KMS-11 (cell line): ENCODE measurements around the gene CHMP3.
"Not testable (repeated sequence)": the region's sequence is repeated elsewhere in the genome, so short reads cannot be mapped to it uniquely, and the experiment has no call there.

ENCODE experiments used
- H2AFZ ChIP-seq: fragments of 200-600 bp; sonication (generic); 2 replicates; pipeline ENCODE4 v1.6.1; 2016; ENCODE audit warnings: antibody characterized with exemption, mixed run types, low read depth
- H3K27ac ChIP-seq: fragments of 200-600 bp; sonication (generic); 2 replicates; pipeline ENCODE4 v1.6.1; 2016; ENCODE audit warnings: mild to moderate bottlenecking, mixed run types
- H3K27me3 ChIP-seq: fragments of 200-600 bp; sonication (generic); 2 replicates; pipeline ENCODE4 v1.6.1; 2017; ENCODE audit warnings: mild to moderate bottlenecking, low read depth, mixed run types, moderate library complexity; ENCODE audit not compliant: insufficient read depth
- H3K36me3 ChIP-seq: fragments of 200-600 bp; sonication (generic); 2 replicates; pipeline ENCODE4 v1.6.1; 2017; ENCODE audit warnings: mild to moderate bottlenecking, mixed run types; ENCODE audit not compliant: insufficient read depth
- H3K4me1 ChIP-seq: fragments of 200-600 bp; sonication (generic); 2 replicates; pipeline ENCODE4 v1.6.1; 2016; ENCODE audit warnings: mild to moderate bottlenecking, low read depth, mixed run types; ENCODE audit not compliant: poor library complexity, severe bottlenecking
- H3K4me2 ChIP-seq: fragments of 200-600 bp; sonication (generic); 2 replicates; pipeline ENCODE4 v1.7.0; 2016; ENCODE audit warnings: mild to moderate bottlenecking, mixed run types
- H3K4me3 ChIP-seq: fragments of 200-600 bp; sonication (generic); IDR thresholded peaks from 2 replicates; pipeline ENCODE4 v1.6.1; 2017; ENCODE audit warnings: low read depth, low read length, mixed read lengths; ENCODE audit not compliant: insufficient read depth
- H3K79me2 ChIP-seq: fragments of 200-600 bp; sonication (generic); 2 replicates; pipeline ENCODE4 v1.6.1; 2016; ENCODE audit warnings: low read depth, mixed run types; ENCODE audit not compliant: insufficient read depth
- H3K9ac ChIP-seq: fragments of 200-600 bp; sonication (generic); 2 replicates; pipeline ENCODE4 v1.6.1; 2016; ENCODE audit warnings: mild to moderate bottlenecking, mixed run types
- H4K20me1 ChIP-seq: fragments of 200-600 bp; sonication (generic); 2 replicates; pipeline ENCODE4 v1.6.1; 2016; ENCODE audit warnings: mild to moderate bottlenecking, mixed run types; ENCODE audit not compliant: insufficient read depth
- CTCF ChIP-seq: fragments of 200-600 bp; sonication (generic); conservative IDR thresholded peaks from 2 replicates; pipeline ENCODE4 v1.6.1; 2017; ENCODE audit warnings: low read depth, mild to moderate bottlenecking, antibody characterized with exemption, low read length, moderate library complexity, mixed read lengths

The CHMP3 gene

GRCh38 chr2:86557836-86558235, 5.4 kb downstream of the CHMP3 start:
- H3K4me2 ChIP-seq, result no peak overlapping the region
- no peak overlapping the region for H2AFZ ChIP-seq
- no peak overlapping the region for H3K4me3 ChIP-seq
- H4K20me1 ChIP-seq, result no peaks in the 10 kb centered on the region
- no peak overlapping the region for H3K27ac ChIP-seq
- H3K79me2 ChIP-seq, result peaks cover 41% of the 10 kb centered on the region
- H3K9ac ChIP-seq, result no peak overlapping the region
- TF ChIP-seq CTCF, result no peak
- H3K36me3 ChIP-seq, result no peaks in the 10 kb centered on the region
- H3K4me1 ChIP-seq, result peaks cover 10% of the 10 kb centered on the region
- H3K27me3 ChIP-seq, result no peaks in the 10 kb centered on the region

- Histone ChIP-seq H3K4me2 (no peak overlapping the region), H3K4me1 (peaks cover 2% of the 10 kb centered on the region), H3K27ac (no peak overlapping the region), H4K20me1 (no peaks in the 10 kb centered on the region), H3K36me3 (no peaks in the 10 kb centered on the region), H3K79me2 (peaks cover 29% of the 10 kb centered on the region), H3K4me3 (no peak overlapping the region), H3K27me3 (no peaks in the 10 kb centered on the region), H2AFZ (no peak overlapping the region), H3K9ac (no peak overlapping the region)
- TF ChIP-seq CTCF, result no peak
Measured at GRCh38 chr2:86556508-86556907, 6.7 kb downstream of the CHMP3 start.

- H3K27ac ChIP-seq, result no peak overlapping the region
- no peak for TF ChIP-seq CTCF
- no peak overlapping the region for H2AFZ ChIP-seq
- no peaks in the 10 kb centered on the region for H4K20me1 ChIP-seq
- no peak overlapping the region for H3K4me3 ChIP-seq
- H3K9ac ChIP-seq, result no peak overlapping the region
- H3K36me3 ChIP-seq, result no peaks in the 10 kb centered on the region
- no peaks in the 10 kb centered on the region for H3K27me3 ChIP-seq
- no peaks in the 10 kb centered on the region for H3K4me1 ChIP-seq
- H3K79me2 ChIP-seq, result peaks cover 10% of the 10 kb centered on the region; the same call in 1 of the 2 replicates
- no peak overlapping the region for H3K4me2 ChIP-seq
Measured at GRCh38 chr2:86552889-86553288, 10.4 kb downstream of the CHMP3 start.

- not testable (repeated sequence) for H3K4me1 ChIP-seq, H3K4me3 ChIP-seq
Measured at GRCh38 chr2:86549963-86550725, 13.1 kb downstream of the CHMP3 start.

GRCh38 chr2:86549440-86549839, 13.8 kb downstream of the CHMP3 start:
- not testable (repeated sequence) for H4K20me1 ChIP-seq, H3K4me3 ChIP-seq, H3K36me3 ChIP-seq, H3K79me2 ChIP-seq, H3K9ac ChIP-seq, H3K27me3 ChIP-seq, H3K4me1 ChIP-seq, H3K27ac ChIP-seq, H2AFZ ChIP-seq, H3K4me2 ChIP-seq

More at GRCh38 chr2:86549963-86550725, 13.1 kb downstream of the CHMP3 start:
- not testable (repeated sequence) for H3K27ac ChIP-seq, H3K36me3 ChIP-seq, H3K27me3 ChIP-seq, H3K9ac ChIP-seq, H2AFZ ChIP-seq, H3K79me2 ChIP-seq, H3K4me2 ChIP-seq, H4K20me1 ChIP-seq

GRCh38 chr2:86548913-86549396, 14.3 kb downstream of the CHMP3 start:
- H3K4me2 ChIP-seq, H2AFZ ChIP-seq, H3K4me3 ChIP-seq, H3K4me1 ChIP-seq, H3K79me2 ChIP-seq, H3K9ac ChIP-seq, H3K27me3 ChIP-seq, H3K27ac ChIP-seq, H4K20me1 ChIP-seq, H3K36me3 ChIP-seq: not testable (repeated sequence)

- H2AFZ ChIP-seq, result not testable (repeated sequence)
Measured at GRCh38 chr2:86548165-86548912, 14.9 kb downstream of the CHMP3 start.

More at GRCh38 chr2:86548165-86548912, 14.9 kb downstream of the CHMP3 start:
- not testable (repeated sequence) for H3K27ac ChIP-seq, H3K4me3 ChIP-seq, H4K20me1 ChIP-seq, H3K9ac ChIP-seq, H3K4me1 ChIP-seq, H3K36me3 ChIP-seq, H3K27me3 ChIP-seq, H3K79me2 ChIP-seq, H3K4me2 ChIP-seq
